Upper lobe of left lung (tissue), 4 donors: Measurements from ENCODE around the gene FBXL19.

Source experiments
- POLR2A ChIP-seq, 4 donors: fragments of 450-650 bp; IDR thresholded peaks; one replicate each; pipeline ENCODE4 v1.5.1; 2016 to 2017; ENCODE audit warnings: antibody characterized with exemption in 4 of 4, mild to moderate bottlenecking in 2 of 4
- POLR2AphosphoS5 ChIP-seq, 2 donors: sonication (generic); formaldehyde crosslinking; IDR thresholded peaks; one replicate each; pipeline ENCODE4 v1.5.1; 2017; ENCODE audit warnings: antibody characterized with exemption in 2 of 2
- TF ChIP-seq, protein P1 (sequence below), 6 experiments: fragments of 450-650 bp in 4 of 6; fragments of 200-600 bp in 2 of 6; sonication (generic) in 2 of 6; IDR thresholded peaks; one replicate each; pipeline ENCODE4 v1.5.1; 2016 to 2019; ENCODE audit warnings: antibody characterized with exemption in 6 of 6

DNA sequence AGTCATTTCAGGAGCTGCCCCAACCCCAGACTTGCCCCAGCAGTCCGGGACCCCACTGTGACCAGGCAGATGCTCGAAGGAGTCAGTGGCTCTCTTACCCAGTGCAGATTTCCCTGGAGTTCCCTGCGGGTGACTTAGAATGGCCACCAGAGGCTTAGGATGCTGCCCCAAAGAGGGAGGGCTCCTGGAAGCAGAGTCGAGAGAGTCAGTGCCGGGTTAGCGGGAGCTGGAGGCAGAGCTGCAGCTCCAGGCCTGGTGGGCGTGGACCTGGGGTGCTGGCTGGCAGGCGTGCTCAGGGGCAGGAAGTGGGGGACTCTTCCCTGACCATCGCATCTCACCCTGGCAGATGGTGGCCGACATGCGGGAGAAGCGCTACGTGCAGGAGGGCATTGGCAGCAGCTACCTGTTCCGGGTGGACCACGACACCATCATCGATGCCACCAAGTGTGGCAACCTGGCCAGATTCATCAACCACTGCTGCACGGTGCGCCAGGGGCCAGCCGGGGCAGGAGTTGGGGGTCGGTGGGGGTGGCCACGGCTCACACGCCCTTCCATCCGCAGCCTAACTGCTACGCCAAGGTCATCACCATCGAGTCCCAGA is 60.0 kb downstream of the FBXL19 start:
- TF ChIP-seq POLR2A (IDR thresholded peaks at IDR 0.05) (no peak), POLR2AphosphoS5 (IDR thresholded peaks at IDR 0.05) (no peak)
- TF ChIP-seq, protein P1, sequence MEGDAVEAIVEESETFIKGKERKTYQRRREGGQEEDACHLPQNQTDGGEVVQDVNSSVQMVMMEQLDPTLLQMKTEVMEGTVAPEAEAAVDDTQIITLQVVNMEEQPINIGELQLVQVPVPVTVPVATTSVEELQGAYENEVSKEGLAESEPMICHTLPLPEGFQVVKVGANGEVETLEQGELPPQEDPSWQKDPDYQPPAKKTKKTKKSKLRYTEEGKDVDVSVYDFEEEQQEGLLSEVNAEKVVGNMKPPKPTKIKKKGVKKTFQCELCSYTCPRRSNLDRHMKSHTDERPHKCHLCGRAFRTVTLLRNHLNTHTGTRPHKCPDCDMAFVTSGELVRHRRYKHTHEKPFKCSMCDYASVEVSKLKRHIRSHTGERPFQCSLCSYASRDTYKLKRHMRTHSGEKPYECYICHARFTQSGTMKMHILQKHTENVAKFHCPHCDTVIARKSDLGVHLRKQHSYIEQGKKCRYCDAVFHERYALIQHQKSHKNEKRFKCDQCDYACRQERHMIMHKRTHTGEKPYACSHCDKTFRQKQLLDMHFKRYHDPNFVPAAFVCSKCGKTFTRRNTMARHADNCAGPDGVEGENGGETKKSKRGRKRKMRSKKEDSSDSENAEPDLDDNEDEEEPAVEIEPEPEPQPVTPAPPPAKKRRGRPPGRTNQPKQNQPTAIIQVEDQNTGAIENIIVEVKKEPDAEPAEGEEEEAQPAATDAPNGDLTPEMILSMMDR (IDR thresholded peaks at IDR 0.05), result no peak
